A549 (cell line): ENCODE results near the gene APOD. TPM values are rescaled to one million over a fixed set of nuclear protein-coding genes. Genes with fewer than 3 reads are reported as not detected.

ENCODE experiments used
- ATAC-seq, 2 experiments: fragments of 200-7000 bp in 1 of 2; fragments of >200 bp in 1 of 2; cut with Nextera tagmentation in 1 of 2; cut with Tn5 transposase in 1 of 2; 3 replicates each; pipeline versions ENCODE4 v1.8.0 to v1.9.1; 2018 to 2020; ENCODE audit warnings: mild to moderate bottlenecking in 1 of 2, moderate library complexity in 1 of 2
- CTCF ChIA-PET: fragments of 300-600 bp; sonication (Branson Sonifier 250); formaldehyde crosslinking; extraction: SDS; loops from one replicate; lab custom pipeline; 2021; ENCODE audit warnings: antibody characterized with exemption, inconsistent platforms; lab: Yijun Ruan, JAX
- POLR2A ChIA-PET: fragments of 350-600 bp; formaldehyde crosslinking; extraction: SDS; loops from one replicate; lab custom pipeline; 2021; ENCODE audit warnings: antibody characterized with exemption, inconsistent platforms; lab: Yijun Ruan, JAX
- DNase-seq, 2 experiments: peaks; one replicate each; pipeline versions ENCODE4 v3.0.0 to v3.0.0-alpha.2; 2011 to 2016; ENCODE audit warnings: low read depth in 1 of 2, low spot score in 1 of 2
- FAIRE-seq: peaks from 2 replicates; lab custom pipeline; 2011; peaks lifted over from hg19 to GRCh38; lab: Jason Lieb, UNC
- H3K27ac ChIP-seq, 2 experiments: fragments of >200 bp; sonication (Bioruptor Twin); formaldehyde crosslinking; 3 replicates each; pipeline ENCODE4 v1.5.1; 2016 to 2017
- H3K4me1 ChIP-seq: fragments of >200 bp; sonication (Bioruptor Twin); formaldehyde crosslinking; 3 replicates; pipeline ENCODE4 v1.6.1; 2016
- H3K4me2 ChIP-seq: fragments of >200 bp; sonication (Bioruptor Twin); formaldehyde crosslinking; 3 replicates; pipeline ENCODE4 v1.6.1; 2016
- H3K4me3 ChIP-seq: fragments of >200 bp; sonication (Bioruptor Twin); formaldehyde crosslinking; 3 replicates; pipeline ENCODE4 v1.5.1; 2016
- H3K9me3 ChIP-seq: fragments of >200 bp; sonication (Bioruptor Twin); formaldehyde crosslinking; 3 replicates; pipeline ENCODE4 v1.6.1; 2016
- ATOH8 ChIP-seq: fragments of 250-450 bp; sonication (Bioruptor Pico); IDR thresholded peaks from 2 replicates; pipeline ENCODE4 v1.5.0; 2020; ENCODE audit warnings: low read depth, mild to moderate bottlenecking, moderate library complexity
- BCL3 ChIP-seq: fragments of >200 bp; sonication (Bioruptor Twin); formaldehyde crosslinking; IDR thresholded peaks from 3 replicates; pipeline ENCODE4 v1.6.1; 2016
- BHLHE40 ChIP-seq: IDR thresholded peaks from 2 replicates; pipeline ENCODE4 v1.6.1; 2012; ENCODE audit warnings: low read depth, low read length, inconsistent platforms
- CBX2 ChIP-seq: fragments of 200-600 bp; sonication (generic); IDR thresholded peaks from 2 replicates; pipeline ENCODE4 v1.6.1; 2016; ENCODE audit warnings: low read depth, mild to moderate bottlenecking, borderline replicate concordance
- CEBPB ChIP-seq, 2 experiments: fragments of >200 bp in 1 of 2; sonication (Bioruptor Twin) in 1 of 2; formaldehyde crosslinking in 1 of 2; IDR thresholded peaks; 2 replicates each; pipeline ENCODE4 v1.6.1; 2012 to 2016
- CHD2 ChIP-seq: fragments of 150-350 bp; IDR thresholded peaks from 2 replicates; pipeline ENCODE4 v1.6.1; 2014; ENCODE audit warnings: low read length; ENCODE audit not compliant: partially characterized antibody
- E2F6 ChIP-seq: IDR thresholded peaks from 2 replicates; pipeline ENCODE4 v1.6.1; 2012; ENCODE audit warnings: low read depth, borderline replicate concordance
- EHMT2 ChIP-seq: fragments of 200-600 bp; sonication (generic); IDR thresholded peaks from 2 replicates; pipeline ENCODE4 v1.6.1; 2016; ENCODE audit warnings: antibody characterized with exemption, low read depth, mild to moderate bottlenecking, moderate library complexity
- ELK1 ChIP-seq: fragments of 150-350 bp; IDR thresholded peaks from 2 replicates; pipeline ENCODE4 v1.6.1; 2014; ENCODE audit warnings: low read depth, mild to moderate bottlenecking, low read length
- EP300 ChIP-seq, 2 experiments: fragments of >200 bp; sonication (Bioruptor Twin); formaldehyde crosslinking; IDR thresholded peaks; 2 replicates in 1 of 2; 3 replicates in 1 of 2; pipeline ENCODE4 v1.6.1; 2016 to 2017
- FOSB ChIP-seq: fragments of 250-450 bp; sonication (Bioruptor Pico); IDR thresholded peaks from 2 replicates; pipeline ENCODE4 v1.5.0; 2020; ENCODE audit warnings: mild to moderate bottlenecking, moderate library complexity
- FOXS1 ChIP-seq: fragments of 250-450 bp; sonication (Bioruptor Pico); IDR thresholded peaks from 2 replicates; pipeline ENCODE4 v1.5.0; 2020; ENCODE audit warnings: mild to moderate bottlenecking, moderate library complexity
- HDAC2 ChIP-seq: fragments of 200-600 bp; sonication (generic); IDR thresholded peaks from 2 replicates; pipeline ENCODE4 v1.6.1; 2016
- HEYL ChIP-seq: fragments of 250-450 bp; sonication (Bioruptor Pico); IDR thresholded peaks from 2 replicates; pipeline ENCODE4 v1.8.0; 2021; ENCODE audit warnings: mild to moderate bottlenecking, moderate library complexity
- HOXA7 ChIP-seq: fragments of 250-450 bp; sonication (Bioruptor Pico); IDR thresholded peaks from 2 replicates; pipeline ENCODE4 v1.5.0; 2020; ENCODE audit warnings: mild to moderate bottlenecking, moderate library complexity
- HOXB13 ChIP-seq: fragments of 250-450 bp; sonication (Bioruptor Pico); IDR thresholded peaks from 2 replicates; pipeline ENCODE4 v1.5.0; 2020; ENCODE audit warnings: low read depth, mild to moderate bottlenecking, moderate library complexity
- JUN ChIP-seq, 2 experiments: fragments of >200 bp; sonication (Bioruptor Twin); formaldehyde crosslinking; IDR thresholded peaks; 2 replicates in 1 of 2; 3 replicates in 1 of 2; pipeline ENCODE4 v1.6.1; 2016 to 2017
- MAX ChIP-seq: IDR thresholded peaks from 2 replicates; pipeline ENCODE4 v1.6.1; 2012
- NFE2L2 ChIP-seq: fragments of 150-350 bp; conservative IDR thresholded peaks from 2 replicates; pipeline ENCODE4 v1.6.1; 2014; ENCODE audit warnings: low read length
- RAD21 ChIP-seq, 2 experiments: fragments of >200 bp in 1 of 2; sonication (Bioruptor Twin) in 1 of 2; formaldehyde crosslinking in 1 of 2; IDR thresholded peaks in 1 of 2; conservative IDR thresholded peaks in 1 of 2; 2 replicates in 1 of 2; 3 replicates in 1 of 2; pipeline ENCODE4 v1.6.1; 2012 to 2018; ENCODE audit warnings: inconsistent platforms in 1 of 2
- REST ChIP-seq: fragments of 200-600 bp; sonication (generic); IDR thresholded peaks from 2 replicates; pipeline ENCODE4 v1.6.1; 2016; ENCODE audit warnings: antibody characterized with exemption, mild to moderate bottlenecking, moderate library complexity
- RFX5 ChIP-seq: fragments of 450-650 bp; IDR thresholded peaks from 2 replicates; pipeline ENCODE4 v1.7.1; 2014; ENCODE audit warnings: antibody characterized with exemption, mild to moderate bottlenecking, moderate library complexity
- SMC3 ChIP-seq: fragments of >200 bp; sonication (Bioruptor Twin); formaldehyde crosslinking; IDR thresholded peaks from 3 replicates; pipeline ENCODE4 v1.6.1; 2018; ENCODE audit warnings: inconsistent platforms
- ZC3H11A ChIP-seq: fragments of 450-650 bp; IDR thresholded peaks from 2 replicates; pipeline ENCODE4 v1.6.1; 2014; ENCODE audit warnings: antibody characterized with exemption, mild to moderate bottlenecking
- WGBS: methylation state at CpG from one replicate; pipeline ENCODE4 v1.1.6; 2017; ENCODE audit errors: missing lambda C conversion rate; 5-methylcytosine and 5-hydroxymethylcytosine counted together
- polyA plus RNA-seq, 4 experiments: library from polyadenylated mRNA; depleted of rRNA in 3 of 4; stranded (reverse); fragments of >200 nt; fragmentation: RNase III in 1 of 4; extraction: RNeasy Plus Mini Kit Qiagen cat#74134 plus additional on column Dnase treatment in 1 of 4; gene quantifications; 2 replicates in 3 of 4; 3 replicates in 1 of 4; pipeline ENCODE4 v1.2.3, GENCODE V29; 2011 to 2017

The APOD gene
- polyA plus RNA-seq, 2 of the 4 experiments (the other 2 are of a cell fraction), result 0.15 to 2.8 TPM

- ChIA-PET CTCF (interaction anchor here (0.6 to 1.9 kb wide), 3 partner anchors 267 to 855 kb away, joined by 3 to 9 read pairs (median 4); partner anchors contain the start of gene XXYLT1), POLR2A (no interaction called here)
- H3K4me3 ChIP-seq, result no peak overlapping the region
- DNase-seq (no peak), ATAC-seq (no peak), FAIRE-seq (no peak)
- H3K4me2 ChIP-seq, result no peak overlapping the region
- WGBS, result 80% methylated on average over 2 of the region's 2 CpGs
- H3K9me3 ChIP-seq, result no peaks in the 10 kb centered on the region
- TF ChIP-seq SMC3 (no peak), EP300 (IDR thresholded peaks at IDR 0.05) (no peak), JUN (IDR thresholded peaks at IDR 0.05) (no peak), EHMT2 (no peak), HDAC2 (no peak), E2F6 (no peak), CHD2 (no peak), RFX5 (no peak), RAD21 (conservative IDR thresholded peaks at IDR 0.05 in 1 of 2, IDR thresholded peaks at IDR 0.05 in 1 of 2) (no peak)
- no peak overlapping the region for H3K27ac ChIP-seq
- H3K4me1 ChIP-seq, result peaks cover 18% of the 10 kb centered on the region; the same call in 1 of the 3 replicates
Measured at GRCh38 chr3:195537995-195538394, 45.7 kb downstream of the APOD start.

- no peak overlapping the region for H3K4me3 ChIP-seq
- WGBS, result 88% methylated on average over 5 of the region's 5 CpGs
- no peak for FAIRE-seq
- TF ChIP-seq HOXA7, result no peak
- TF ChIP-seq NFE2L2, result no peak
- no peak for TF ChIP-seq ELK1
- TF ChIP-seq HOXB13 (CRISPR knock-in tag), result no peak
- no peak for TF ChIP-seq CEBPB (IDR thresholded peaks at IDR 0.05)
- TF ChIP-seq FOSB (CRISPR knock-in tag), result no peak
- TF ChIP-seq BCL3, result no peak
- TF ChIP-seq HEYL (CRISPR knock-in tag), result no peak
- no peak for TF ChIP-seq REST
- no peak for TF ChIP-seq CBX2
- TF ChIP-seq MAX, result no peak
- TF ChIP-seq FOXS1 (CRISPR knock-in tag), result no peak
- TF ChIP-seq ZC3H11A, result no peak
- TF ChIP-seq CHD2, result no peak
- no peak for TF ChIP-seq SMC3
- no peak for TF ChIP-seq ATOH8
- TF ChIP-seq BHLHE40, result no peak
- TF ChIP-seq, all 56 proteins: peak for 0
- ChIA-PET POLR2A (no interaction called here), CTCF (interaction anchor here (0.6 to 2.9 kb wide), 5 partner anchors 13 to 1222 kb away, joined by 3 to 11 read pairs (median 3); partner anchors contain the start of gene XXYLT1)
- DNase-seq (no peak), ATAC-seq (no peak)
- Histone ChIP-seq H3K4me2 (no peak overlapping the region), H3K27ac (no peak overlapping the region), H3K9me3 (no peaks in the 10 kb centered on the region), H3K4me1 (peaks cover 9% of the 10 kb centered on the region; the same call in 1 of the 3 replicates)
Measured at GRCh38 chr3:195535293-195535692, 48.4 kb downstream of the APOD start.
